Left renal pelvis (tissue), 4 donors: ENCODE data around the gene GSTA2. TPM values are rescaled to one million over a fixed set of nuclear protein-coding genes. Genes with fewer than 3 reads are reported as not detected.
"Not testable (repeated sequence)": the region's sequence is repeated elsewhere in the genome, so short reads cannot be mapped to it uniquely, and the experiment has no call there.

Experiments used
- DNase-seq, 4 donors: peaks; one replicate each; pipeline ENCODE4 v3.0.0-alpha.2; 2013; ENCODE audit warnings: low read depth in 4 of 4, low spot score in 3 of 4
- polyA plus RNA-seq, 4 donors: library from polyadenylated mRNA; unstranded; fragments of 120-200 nt; gene quantifications; one replicate each; pipeline ENCODE4 v1.2.1, GENCODE V29; 2013; ENCODE audit not compliant: insufficient read length in 4 of 4

GSTA2 gene
- polyA plus RNA-seq, 4 donors: 0.19 to 0.29 TPM; not detected in 2

- not testable (repeated sequence) for DNase-seq
Observed at GRCh38 chr6:52761673-52762491, 1.4 kb downstream of the GSTA2 start.

- no peak for DNase-seq
Observed at GRCh38 chr6:52760105-52760765, 3.0 kb downstream of the GSTA2 start.

DNA sequence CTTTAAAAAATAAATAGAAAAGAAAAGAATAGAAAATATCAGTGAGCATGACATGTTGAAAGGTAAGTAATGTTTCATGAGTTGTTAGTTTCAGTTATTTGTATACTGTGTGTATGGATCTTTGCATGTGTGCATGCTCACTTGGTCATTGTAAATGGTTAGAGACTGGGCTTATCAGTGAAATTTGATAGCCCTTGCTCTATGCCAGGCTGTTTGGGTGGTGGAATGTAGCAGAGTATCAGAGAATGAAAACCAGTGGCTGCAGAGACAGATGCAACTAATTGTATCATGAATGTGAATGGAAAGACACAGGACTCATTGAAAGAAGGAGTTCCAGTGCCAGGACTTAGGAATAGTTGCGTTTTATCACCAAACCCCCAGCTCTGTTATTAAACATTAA, 4.2 kb downstream of the GSTA2 start:
- no peak for DNase-seq

GRCh38 chr6:52757651-52758338, 5.5 kb downstream of the GSTA2 start:
- DNase-seq: not testable (repeated sequence)

DNA sequence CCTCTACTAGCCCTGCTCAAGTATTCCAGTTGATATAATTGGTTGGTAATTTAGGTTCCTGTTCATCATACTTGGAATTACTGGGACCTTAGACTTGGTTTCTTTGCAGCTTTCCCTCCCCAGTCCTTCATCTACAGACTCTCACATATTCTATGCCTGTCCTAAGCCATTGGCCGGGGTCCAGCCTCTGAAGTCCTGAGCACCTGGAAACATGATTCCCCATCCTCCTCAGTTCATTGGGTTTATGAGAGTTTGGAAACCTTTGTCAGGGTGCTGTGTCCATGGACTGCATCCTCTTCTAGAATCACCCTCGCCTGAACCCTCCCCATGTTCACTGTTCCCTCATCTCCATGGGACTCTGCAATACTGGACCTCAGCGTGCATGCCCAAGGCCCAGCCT, 8.8 kb downstream of the GSTA2 start:
- DNase-seq: no peak

GRCh38 chr6:52753137-52753536, 10.1 kb downstream of the GSTA2 start:
- DNase-seq: not testable (repeated sequence)

GRCh38 chr6:52752310-52752709, 11.0 kb downstream of the GSTA2 start:
- DNase-seq: no peak

DNA sequence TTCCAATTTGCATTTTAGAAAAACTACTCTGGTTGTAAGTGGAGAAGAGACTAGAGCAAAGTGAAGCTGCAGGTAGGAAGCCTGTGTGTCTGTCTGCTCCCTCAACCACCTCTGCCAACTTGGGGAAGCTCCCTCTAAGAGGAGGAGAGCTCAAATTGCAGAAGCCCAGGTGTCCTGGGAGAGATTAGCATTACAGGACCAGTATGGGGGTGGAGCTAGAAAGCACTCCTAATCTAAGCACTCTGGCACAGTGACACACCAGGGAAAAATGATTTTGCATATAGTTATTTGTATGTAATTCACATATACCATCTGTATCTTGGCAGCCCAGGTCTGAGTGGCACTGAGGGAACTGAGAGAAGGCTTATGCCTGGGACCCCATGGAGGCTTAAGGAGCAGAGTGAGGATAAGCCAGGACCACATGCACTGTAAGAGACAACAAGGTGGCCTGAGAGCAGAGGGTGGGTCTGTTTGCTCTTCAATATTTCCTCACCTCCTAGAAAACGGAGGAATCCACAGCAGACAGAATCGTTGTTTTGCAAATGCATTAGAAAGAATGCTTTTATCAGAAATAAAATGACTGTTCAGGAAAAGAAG, 13.6 kb downstream of the GSTA2 start:
- no peak for DNase-seq

- DNase-seq: not testable (repeated sequence)
Observed at GRCh38 chr6:52747301-52747700, 16.0 kb downstream of the GSTA2 start.

- no peak for DNase-seq
Observed at GRCh38 chr6:52746213-52746612, 17.1 kb downstream of the GSTA2 start.

DNA sequence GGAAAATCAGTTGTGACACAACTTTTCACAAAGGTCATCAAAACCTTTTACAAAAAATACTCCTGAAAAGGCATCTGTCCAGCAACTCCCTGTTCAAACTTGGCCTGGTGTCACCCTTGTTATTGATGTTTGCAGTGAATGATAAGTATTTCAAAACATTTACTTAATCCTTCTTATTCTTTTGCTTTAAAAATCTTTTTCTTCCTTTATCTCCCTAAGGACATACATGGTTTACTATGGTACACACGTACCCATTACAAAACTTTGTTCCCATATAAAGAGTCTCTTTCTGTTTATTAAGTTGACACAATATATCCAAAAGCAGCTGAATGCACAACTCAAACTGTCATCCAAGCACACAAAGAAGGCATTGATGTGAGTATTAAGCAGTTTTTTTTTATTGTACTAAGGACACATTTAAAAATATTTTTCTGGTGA, 17.5 kb downstream of the GSTA2 start:
- no peak for DNase-seq

GRCh38 chr6:52741872-52742271, 21.4 kb downstream of the GSTA2 start:
- DNase-seq: no peak

DNA sequence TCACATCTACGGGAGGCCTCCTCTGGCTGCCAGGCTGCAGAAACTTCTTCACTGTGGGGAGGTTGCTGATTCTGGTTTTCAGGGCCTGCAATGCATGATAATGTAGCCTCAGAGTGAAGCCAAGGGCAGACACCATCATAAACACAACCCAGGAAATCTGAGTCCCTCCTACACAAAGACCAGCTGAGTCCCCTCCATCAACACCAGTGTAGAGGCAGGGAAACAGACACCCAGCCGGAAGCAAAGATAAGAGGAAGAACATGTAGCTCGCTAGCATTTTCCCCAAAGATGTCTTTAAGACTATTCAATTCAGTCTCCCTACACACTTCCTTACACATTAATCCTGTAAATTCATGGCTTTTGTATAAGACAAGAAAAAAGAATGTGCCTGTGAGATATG, 23.6 kb downstream of the GSTA2 start:
- DNase-seq: no peak

- DNase-seq: no peak
Observed at GRCh38 chr6:52739134-52739533, 24.1 kb downstream of the GSTA2 start.

GRCh38 chr6:52736145-52736544, 27.1 kb downstream of the GSTA2 start:
- no peak for DNase-seq

GRCh38 chr6:52735071-52735470, 28.2 kb downstream of the GSTA2 start:
- no peak for DNase-seq

GRCh38 chr6:52734072-52734471, 29.2 kb downstream of the GSTA2 start:
- no peak for DNase-seq

- no peak for DNase-seq
Observed at GRCh38 chr6:52733172-52733571, 30.1 kb downstream of the GSTA2 start.

DNA sequence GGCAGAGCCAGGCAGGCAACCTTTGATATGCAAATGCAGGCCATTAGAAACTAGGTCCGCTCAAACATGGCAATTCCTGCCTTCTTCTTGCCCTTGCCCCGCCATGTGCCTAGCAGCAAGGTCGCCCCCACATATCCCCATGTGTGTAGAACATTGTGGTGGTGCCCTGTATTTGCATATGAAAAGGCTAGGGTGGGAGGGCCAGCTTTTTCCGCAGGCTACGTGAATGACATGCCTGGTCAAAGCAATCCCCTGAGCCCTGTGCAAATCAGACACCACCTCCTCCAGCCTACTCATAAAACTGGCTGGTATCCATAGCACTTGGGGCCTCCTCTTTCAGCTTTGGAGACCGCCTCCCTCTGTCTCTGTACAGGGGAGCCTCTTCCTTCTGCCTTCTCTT, 31.6 kb downstream of the GSTA2 start:
- DNase-seq: no peak

DNA sequence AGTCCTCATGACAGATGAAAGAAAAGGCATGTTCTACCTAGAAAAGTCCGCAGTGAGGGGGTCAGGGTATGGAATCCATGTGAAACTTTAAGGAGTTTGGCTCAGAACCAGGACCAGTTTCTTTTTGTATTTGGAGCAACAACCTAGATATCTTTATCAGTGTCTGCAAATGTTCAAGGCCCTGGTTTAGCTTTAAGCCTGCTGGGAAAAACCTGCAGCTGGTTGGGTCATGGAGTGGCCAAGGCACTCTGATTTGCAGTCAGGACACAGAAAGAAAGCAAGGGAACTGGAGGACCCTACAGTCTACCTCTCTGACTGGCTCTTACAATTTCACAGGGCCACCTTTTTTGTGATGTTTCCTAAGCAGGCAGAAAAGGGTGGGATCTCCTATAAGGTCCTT, 33.7 kb downstream of the GSTA2 start:
- no peak for DNase-seq

GRCh38 chr6:52728394-52728793, 34.9 kb downstream of the GSTA2 start:
- DNase-seq: no peak
